D721Med (cell line): ENCODE results near the gene MYB.
A peak's percentile ranks its signal among the peaks of the same experiment; 100 is the strongest.
"Not testable (repeated sequence)": the region's sequence is repeated elsewhere in the genome, so short reads cannot be mapped to it uniquely, and the experiment has no call there.

Experiments
- DNase-seq: peaks from one replicate; pipeline ENCODE4 v3.0.0; 2011; ENCODE audit warnings: low spot score; ENCODE audit not compliant: insufficient read length
- FAIRE-seq: peaks from 2 replicates; lab custom pipeline; 2011; peaks lifted over from hg19 to GRCh38; lab: Jason Lieb, UNC
- CTCF ChIP-seq: IDR thresholded peaks from 2 replicates; pipeline ENCODE4 v1.5.1; 2012; ENCODE audit warnings: mild to moderate bottlenecking, control low read depth; ENCODE audit not compliant: insufficient read depth; ENCODE audit errors: missing control alignments

MYB gene

GRCh38 chr6:135144673-135145062 lies 36.4 kb upstream of the MYB start:
- TF ChIP-seq CTCF = no peak
- no peak for DNase-seq
- FAIRE-seq = no peak

GRCh38 chr6:135145063-135145800 lies 35.9 kb upstream of the MYB start:
- TF ChIP-seq CTCF = peak; percentile 66
- DNase-seq = no peak
- no peak for FAIRE-seq

GRCh38 chr6:135146162-135146934 lies 34.8 kb upstream of the MYB start:
- no peak for DNase-seq
- no peak for TF ChIP-seq CTCF
- no peak for FAIRE-seq

GRCh38 chr6:135147637-135148592 lies 33.2 kb upstream of the MYB start:
- no peak for TF ChIP-seq CTCF
- FAIRE-seq (no peak), DNase-seq (no peak)

- DNase-seq (no peak), FAIRE-seq (no peak)
- no peak for TF ChIP-seq CTCF
Measured at GRCh38 chr6:135148889-135149288, 32.2 kb upstream of the MYB start.

- no peak for FAIRE-seq
- DNase-seq = no peak
- TF ChIP-seq CTCF = no peak
Measured at GRCh38 chr6:135149376-135149775, 31.7 kb upstream of the MYB start.

DNA sequence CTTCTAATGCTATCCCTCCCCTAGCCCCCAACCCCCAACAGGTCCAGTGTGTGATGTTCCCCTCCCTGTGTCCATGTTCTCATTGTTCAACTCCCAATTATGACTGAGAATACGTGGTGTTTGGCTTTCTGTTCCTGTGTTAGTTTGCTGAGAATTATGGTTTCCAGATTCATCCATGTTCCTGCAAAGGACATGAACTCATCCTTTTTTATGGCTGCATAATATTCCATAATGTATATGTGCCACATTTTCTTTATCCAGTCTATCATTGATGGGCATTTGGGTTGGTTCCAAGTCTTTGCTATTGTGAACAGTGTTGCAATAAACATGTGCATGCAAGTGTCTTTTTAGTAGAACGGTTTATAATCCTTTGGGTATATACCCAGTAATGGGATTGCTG lies 30.6 kb upstream of the MYB start:
- not testable (repeated sequence) for DNase-seq, FAIRE-seq

- FAIRE-seq, DNase-seq: not testable (repeated sequence)
Measured at GRCh38 chr6:135154125-135154524, 27.0 kb upstream of the MYB start.
